ENCODE results near the gene CDH4. TPM values are rescaled to one million over a fixed set of nuclear protein-coding genes. Genes with fewer than 3 reads are reported as not detected.

Gene CDH4
- total and polyA plus RNA-seq, 9 of the 15 experiments (the other 6 are each of a cell fraction or from before 2014, with no cell fraction given), result 0.04 TPM; not detected in 8

DNA sequence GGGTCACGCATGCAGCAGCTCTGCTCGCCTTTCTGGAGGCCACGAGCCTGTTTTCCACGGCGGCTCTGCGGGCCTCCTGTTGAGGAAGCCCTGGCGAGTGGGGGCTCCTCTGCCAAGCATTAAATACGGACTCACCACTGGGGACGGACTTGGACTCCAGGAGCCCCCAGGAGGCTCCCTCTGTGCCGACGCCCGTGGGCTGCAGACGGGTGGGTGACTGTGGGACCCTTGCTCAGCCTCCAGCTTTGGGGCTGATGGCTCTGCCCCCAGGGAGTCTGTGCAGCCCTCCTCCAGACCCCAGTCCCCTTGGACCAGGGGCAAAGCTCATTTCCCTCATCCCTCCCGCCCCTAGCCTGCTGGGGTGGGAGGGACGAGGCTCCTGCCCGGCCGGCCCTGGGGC is 577.5 kb downstream of the CDH4 start:
- BruUV-seq (replicated peaks), result no TSS peak
- Histone ChIP-seq H2AFZ (ENCODE audit: low read depth, low read length) (no peak overlapping the region), H3K36me3 (ENCODE audit: control insufficient read depth, insufficient read depth, low read length) (no peaks in the 10 kb centered on the region), H3K79me2 (ENCODE audit: control insufficient read depth, insufficient read depth, low read length) (no peaks in the 10 kb centered on the region), H3K4me2 (ENCODE audit: insufficient read depth, low read length) (no peak overlapping the region), H3K27me3 (ENCODE audit: control insufficient read depth in 2 of 2, insufficient read depth in 2 of 2, low read length in 2 of 2) (peaks cover 6 to 54% of the 10 kb centered on the region in 2 experiments; a peak in 4 of 5 replicates), H3K4me1 (replicated peaks in 1 of 2; ENCODE audit: control insufficient read depth in 2 of 2, insufficient read depth in 2 of 2, low read length in 2 of 2) (peaks cover 0 to 5% of the 10 kb centered on the region in 2 experiments; a peak in 1 of 5 replicates), H3K27ac (ENCODE audit: extremely low read depth, low read depth, low read length) (no peak overlapping the region), H4K20me1 (replicated peaks; ENCODE audit: control insufficient read depth, insufficient read depth, low read length) (no peaks in the 10 kb centered on the region), H3K4me3 (no peak overlapping the region), H3K9me1 (ENCODE audit: control insufficient read depth, insufficient read depth, low read length) (peaks cover 2% of the 10 kb centered on the region), H3K9ac (ENCODE audit: insufficient read depth in 1 of 2, low read depth in 2 of 2, low read length in 2 of 2) (no peak overlapping the region), H3K9me3 (replicated peaks; ENCODE audit: control insufficient read depth, insufficient read depth, low read depth, low read length) (no peaks in the 10 kb centered on the region)
- in situ Hi-C loops (cut with MboI) (no loop called here), intact Hi-C loops (cut with micrococcal nuclease) (no loop called here)
- POLR2A ChIA-PET, result no interaction called here
- WGBS (ENCODE audit: insufficient coverage, low coverage, missing lambda C conversion rate), result 2% methylated on average over 15 of the region's 17 CpGs
- TF ChIP-seq RBFOX2 (IDR thresholded peaks at IDR 0.05; ENCODE audit: low read depth, low read length), result no peak
- TF ChIP-seq, protein P1, sequence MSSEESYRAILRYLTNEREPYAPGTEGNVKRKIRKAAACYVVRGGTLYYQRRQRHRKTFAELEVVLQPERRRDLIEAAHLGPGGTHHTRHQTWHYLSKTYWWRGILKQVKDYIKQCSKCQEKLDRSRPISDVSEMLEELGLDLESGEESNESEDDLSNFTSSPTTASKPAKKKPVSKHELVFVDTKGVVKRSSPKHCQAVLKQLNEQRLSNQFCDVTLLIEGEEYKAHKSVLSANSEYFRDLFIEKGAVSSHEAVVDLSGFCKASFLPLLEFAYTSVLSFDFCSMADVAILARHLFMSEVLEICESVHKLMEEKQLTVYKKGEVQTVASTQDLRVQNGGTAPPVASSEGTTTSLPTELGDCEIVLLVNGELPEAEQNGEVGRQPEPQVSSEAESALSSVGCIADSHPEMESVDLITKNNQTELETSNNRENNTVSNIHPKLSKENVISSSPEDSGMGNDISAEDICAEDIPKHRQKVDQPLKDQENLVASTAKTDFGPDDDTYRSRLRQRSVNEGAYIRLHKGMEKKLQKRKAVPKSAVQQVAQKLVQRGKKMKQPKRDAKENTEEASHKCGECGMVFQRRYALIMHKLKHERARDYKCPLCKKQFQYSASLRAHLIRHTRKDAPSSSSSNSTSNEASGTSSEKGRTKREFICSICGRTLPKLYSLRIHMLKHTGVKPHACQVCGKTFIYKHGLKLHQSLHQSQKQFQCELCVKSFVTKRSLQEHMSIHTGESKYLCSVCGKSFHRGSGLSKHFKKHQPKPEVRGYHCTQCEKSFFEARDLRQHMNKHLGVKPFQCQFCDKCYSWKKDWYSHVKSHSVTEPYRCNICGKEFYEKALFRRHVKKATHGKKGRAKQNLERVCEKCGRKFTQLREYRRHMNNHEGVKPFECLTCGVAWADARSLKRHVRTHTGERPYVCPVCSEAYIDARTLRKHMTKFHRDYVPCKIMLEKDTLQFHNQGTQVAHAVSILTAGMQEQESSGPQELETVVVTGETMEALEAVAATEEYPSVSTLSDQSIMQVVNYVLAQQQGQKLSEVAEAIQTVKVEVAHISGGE (CRISPR knock-in tag; IDR thresholded peaks at IDR 0.05), result no peak
- no peak for TF ChIP-seq ZNF384 (IDR thresholded peaks at IDR 0.05; ENCODE audit: low read depth, low read length)
- DNase-seq (ENCODE audit: extremely low read depth in 1 of 4, low spot score in 3 of 4) (no peak), FAIRE-seq (no peak), ATAC-seq (no peak)
- CTCF ChIA-PET (ENCODE audit: low intra/inter-chr PET ratio), result no interaction called here
